Posterior vena cava (tissue), 2 donors: ENCODE results near the gene SCN7A. TPM values are rescaled to one million over a fixed set of nuclear protein-coding genes. Genes with fewer than 3 reads are reported as not detected.
"Not testable (repeated sequence)": the region's sequence is repeated elsewhere in the genome, so short reads cannot be mapped to it uniquely, and the experiment has no call there.

Experiments used
- DNase-seq: peaks from one replicate; pipeline ENCODE4 v3.0.0-alpha.2; 2020; ENCODE audit warnings: low spot score
- intact Hi-C, 2 donors: fragments of 100-400 bp; cut with DNase I; formaldehyde crosslinking; loops; one replicate each; pipeline versions ENCODE4 v1.14.1 to v1.14.2; 2022 to 2023
- total RNA-seq, 2 donors: library from RNA; stranded (reverse); fragmentation: NEBNext Ultra II Directional; extraction: Animal tissue kit (Norgen Biotek cat#: 25700); gene quantifications; one replicate each; pipeline ENCODE4 v1.2.1, GENCODE V29; 2021
- donor health status: DM: yes; HTN: yes; CAD: no.
- donor health status: DM: yes; HTN: yes; CAD: no.

SCN7A gene
- total RNA-seq, 2 donors from 2014 or later = 3.2 to 3.8 TPM

GRCh38 chr2:166410828-166411472 is 83.1 kb downstream of the SCN7A start:
- intact Hi-C loops = no loop called here

GRCh38 chr2:166407746-166408145 is 86.3 kb downstream of the SCN7A start:
- DNase-seq, intact Hi-C loops: not testable (repeated sequence)

More at GRCh38 chr2:166410828-166411472, 83.1 kb downstream of the SCN7A start:
- DNase-seq = no peak

GRCh38 chr2:166406374-166406773 is 87.7 kb downstream of the SCN7A start:
- no peak for DNase-seq
- intact Hi-C loops = no loop called here

- DNase-seq = no peak
These were observed 88.5 kb downstream of the SCN7A start for GRCh38 chr2:166405569-166405926.

GRCh38 chr2:166404831-166405568 is 89.0 kb downstream of the SCN7A start:
- DNase-seq = no peak
- intact Hi-C loops = no loop called here

More at GRCh38 chr2:166405569-166405926, 88.5 kb downstream of the SCN7A start:
- intact Hi-C loops = no loop called here

- no peak for DNase-seq
- intact Hi-C loops = no loop called here
These were observed 99.8 kb downstream of the SCN7A start for GRCh38 chr2:166394245-166394644.

GRCh38 chr2:166393008-166393407 is 101.0 kb downstream of the SCN7A start:
- intact Hi-C loops = no loop called here
- DNase-seq = no peak

- DNase-seq = no peak
- intact Hi-C loops = no loop called here
These were observed 105.5 kb downstream of the SCN7A start for GRCh38 chr2:166388481-166389070.

GRCh38 chr2:166385313-166385712 is 108.7 kb downstream of the SCN7A start:
- no peak for DNase-seq
- intact Hi-C loops = no loop called here

GRCh38 chr2:166384774-166385173 is 109.3 kb downstream of the SCN7A start:
- no peak for DNase-seq
- intact Hi-C loops = no loop called here

GRCh38 chr2:166382448-166382847 is 111.6 kb downstream of the SCN7A start:
- DNase-seq = no peak
- intact Hi-C loops = no loop called here

- intact Hi-C loops = no loop called here
These were observed 113.4 kb downstream of the SCN7A start for GRCh38 chr2:166380615-166381014.

GRCh38 chr2:166376873-166377272 is 117.2 kb downstream of the SCN7A start:
- no peak for DNase-seq
- intact Hi-C loops = no loop called here

More at GRCh38 chr2:166380615-166381014, 113.4 kb downstream of the SCN7A start:
- no peak for DNase-seq

GRCh38 chr2:166376488-166376828 is 117.6 kb downstream of the SCN7A start:
- DNase-seq = no peak
- intact Hi-C loops = no loop called here

- intact Hi-C loops = no loop called here
- DNase-seq = peak; percentile 90
These were observed 118.1 kb downstream of the SCN7A start, which contains the start of gene SCN9A for GRCh38 chr2:166375736-166376487. SCN9A (minus strand) TSS chr2:166375944; CDS start chr2:166311756, 64,188 bp downstream.

- intact Hi-C loops = no loop called here
- no peak for DNase-seq
These were observed 118.8 kb downstream of the SCN7A start for GRCh38 chr2:166375195-166375735.

GRCh38 chr2:166373951-166374350 is 120.1 kb downstream of the SCN7A start:
- intact Hi-C loops = no loop called here
- no peak for DNase-seq

GRCh38 chr2:166373539-166373938 is 120.5 kb downstream of the SCN7A start:
- no peak for DNase-seq
- intact Hi-C loops = no loop called here

GRCh38 chr2:166373105-166373504 is 120.9 kb downstream of the SCN7A start:
- intact Hi-C loops = no loop called here
- no peak for DNase-seq

GRCh38 chr2:166372046-166372445 is 122.0 kb downstream of the SCN7A start:
- intact Hi-C loops = no loop called here
- no peak for DNase-seq
